GM18520 (cell line): ENCODE results near the gene MTHFSD.

Experiments used
- ATAC-seq: cut with Tn5 transposase; IDR thresholded peaks from one replicate; pipeline ENCODE4 v1.9.1; 2021; ENCODE audit not compliant: unreplicated experiment

The MTHFSD gene

DNA sequence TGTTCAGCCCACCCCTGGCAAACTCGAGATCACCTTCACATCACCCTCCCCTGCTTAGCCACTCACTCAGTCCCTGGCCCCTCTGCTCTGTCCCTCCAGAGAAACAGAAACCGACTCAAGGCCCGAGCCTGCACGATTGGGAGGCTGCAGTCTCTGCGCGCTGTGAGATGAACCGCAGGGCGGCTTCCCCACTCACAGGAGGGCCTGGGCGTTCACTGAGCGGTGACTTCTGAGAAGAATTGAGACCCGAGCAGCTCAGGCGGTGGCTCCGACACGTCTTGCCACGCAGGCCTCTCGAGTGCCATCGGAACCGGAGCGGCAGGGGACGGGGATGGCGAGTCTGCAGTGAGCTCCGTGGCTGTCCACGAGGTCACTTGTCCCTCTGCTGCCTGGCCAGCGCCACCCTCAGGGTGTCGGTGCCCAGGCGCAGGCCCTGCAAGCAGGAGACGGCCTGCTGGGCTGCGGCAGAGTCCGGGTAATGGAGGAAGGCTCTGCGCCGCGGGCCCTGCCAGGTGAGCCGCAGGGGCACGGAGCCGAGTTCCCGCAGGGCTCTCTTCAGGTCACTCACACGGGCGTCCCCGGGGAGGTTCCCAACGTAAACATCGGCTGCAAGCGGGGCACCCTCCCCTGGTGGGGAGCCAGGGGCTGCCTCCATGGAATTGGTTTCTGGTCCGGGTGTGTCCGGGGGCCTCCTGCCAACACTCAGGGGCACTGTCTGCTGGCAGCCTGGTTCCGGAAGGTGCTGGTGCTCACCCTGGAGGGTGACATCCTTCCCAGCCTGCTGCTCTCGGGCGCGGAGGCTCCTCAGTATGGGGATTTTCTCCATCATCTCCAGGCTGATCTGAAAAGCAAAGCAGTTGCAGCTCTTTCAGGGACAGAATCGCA lies 23.2 kb downstream of the MTHFSD start:
- no peak for ATAC-seq

DNA sequence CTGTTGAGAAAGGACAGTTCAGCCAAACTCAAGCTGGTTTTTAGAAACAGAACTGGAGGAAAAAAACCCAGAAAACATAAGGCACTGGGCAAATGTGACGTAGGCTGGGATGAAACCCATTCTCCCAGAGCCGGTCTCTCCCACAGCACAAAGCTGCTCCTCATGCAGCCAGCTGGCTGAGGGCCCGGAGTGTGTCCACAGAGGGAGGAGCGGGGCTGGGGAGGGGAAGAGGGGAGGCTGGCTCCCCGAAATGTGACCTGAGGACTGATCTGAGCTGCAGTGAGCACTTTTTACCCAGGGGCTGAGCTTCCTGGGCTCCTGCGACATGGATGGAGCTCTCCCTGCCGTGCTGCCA lies 23.9 kb downstream of the MTHFSD start:
- ATAC-seq: no peak

DNA sequence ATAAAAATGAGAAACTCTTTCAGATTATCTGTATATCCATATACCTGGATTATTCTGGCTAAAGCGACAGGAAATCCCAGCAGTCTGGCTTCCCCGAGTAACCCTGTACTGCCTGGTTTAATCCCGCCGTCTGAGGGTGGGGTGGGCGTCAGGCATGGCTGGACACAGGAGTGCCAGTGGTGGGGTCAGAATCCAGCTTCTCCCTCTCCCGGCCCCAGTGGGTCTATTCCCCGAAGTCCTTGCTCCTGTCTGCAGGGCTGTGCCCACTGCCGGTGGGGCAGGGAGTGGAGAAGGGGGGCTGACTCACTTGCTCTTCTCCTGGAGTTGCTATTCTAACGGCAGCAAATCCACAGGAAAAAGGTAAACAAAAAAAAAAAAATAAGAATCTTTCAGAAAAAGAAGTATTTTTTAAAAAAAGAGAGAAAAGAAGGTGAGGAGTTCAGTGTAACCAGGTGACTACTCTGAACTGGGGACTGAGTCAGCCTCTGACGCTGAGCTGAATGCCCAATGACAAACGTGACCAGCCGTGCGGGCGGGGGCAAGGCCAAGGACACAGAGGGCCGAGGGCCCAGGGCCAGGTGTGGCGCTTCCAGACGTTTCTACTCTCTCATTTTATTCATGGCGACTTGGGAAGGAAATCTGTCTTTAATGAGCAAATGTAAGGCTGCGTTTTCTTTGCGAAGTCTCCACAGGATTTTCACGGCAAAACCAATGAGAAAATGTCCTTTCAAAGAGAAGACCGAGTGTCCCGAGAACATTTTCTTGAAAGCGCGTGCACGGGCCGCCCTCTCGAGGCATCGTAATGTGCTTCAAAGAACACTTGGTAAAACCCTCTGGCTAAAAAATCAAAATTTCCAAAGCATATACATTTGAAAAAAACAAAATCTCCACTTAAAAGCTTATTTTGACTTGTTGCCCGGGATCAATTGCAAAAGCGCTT lies 24.5 kb downstream of the MTHFSD start:
- no peak for ATAC-seq

DNA sequence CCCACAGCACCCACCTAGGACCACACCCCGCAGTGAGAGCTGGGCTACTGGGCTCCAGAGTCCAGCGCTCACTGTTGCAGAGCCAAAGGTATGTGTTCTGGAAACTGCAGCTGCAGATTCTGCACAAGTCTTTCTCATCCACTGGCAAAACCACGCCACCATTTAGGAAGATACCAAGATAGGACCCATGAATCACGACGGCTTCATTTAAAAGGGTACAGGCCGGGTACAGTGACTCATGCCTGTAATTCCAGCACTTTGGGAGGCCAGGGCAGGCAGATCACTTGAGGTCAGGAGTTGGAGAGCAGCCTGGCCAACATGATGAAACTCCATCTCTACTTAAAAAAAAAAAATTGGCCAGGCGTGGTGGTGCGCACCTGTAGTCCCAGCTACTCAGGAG lies 25.9 kb downstream of the MTHFSD start:
- no peak for ATAC-seq

DNA sequence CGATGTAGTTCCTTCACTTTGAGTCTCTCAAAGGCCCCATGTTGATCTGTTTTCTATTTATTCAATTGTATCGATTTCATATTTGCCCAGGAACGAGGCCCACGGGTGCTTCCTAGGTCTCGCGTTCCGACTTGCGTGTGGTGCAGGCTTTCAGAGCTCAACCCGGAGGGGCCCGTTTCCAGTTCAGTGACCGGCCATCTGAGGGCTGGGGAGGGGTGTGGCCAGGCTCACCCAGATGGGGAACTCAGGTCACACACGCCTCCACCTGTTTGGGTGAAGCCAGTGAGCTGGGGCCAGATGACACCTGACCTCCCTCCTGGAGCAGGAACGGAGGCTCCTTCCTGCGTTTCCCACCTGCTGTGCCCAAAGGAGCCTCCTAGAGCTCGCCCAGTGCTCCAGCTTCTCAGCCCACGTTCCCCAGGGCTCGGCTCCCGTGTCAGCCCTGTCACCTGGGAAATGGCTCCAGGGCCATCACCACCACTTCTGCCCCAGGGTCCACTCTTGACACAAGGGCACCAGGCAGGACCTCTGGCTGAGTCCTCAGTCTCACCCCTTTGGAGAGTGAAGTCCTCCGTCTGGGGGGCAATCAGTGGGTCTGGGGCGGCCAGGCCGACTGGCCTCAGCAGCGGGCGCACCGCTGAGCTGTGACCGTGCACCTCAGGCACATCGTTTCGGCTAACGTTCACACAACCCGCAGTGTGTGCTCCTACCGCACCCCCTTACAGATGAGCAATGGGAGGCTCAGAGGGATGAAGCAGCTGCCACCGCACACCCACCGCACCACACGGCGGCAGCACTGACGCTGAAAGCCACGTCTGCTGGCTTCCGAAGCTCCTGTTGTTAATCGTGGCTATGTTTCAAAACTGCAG lies 26.7 kb downstream of the MTHFSD start:
- ATAC-seq: no peak

DNA sequence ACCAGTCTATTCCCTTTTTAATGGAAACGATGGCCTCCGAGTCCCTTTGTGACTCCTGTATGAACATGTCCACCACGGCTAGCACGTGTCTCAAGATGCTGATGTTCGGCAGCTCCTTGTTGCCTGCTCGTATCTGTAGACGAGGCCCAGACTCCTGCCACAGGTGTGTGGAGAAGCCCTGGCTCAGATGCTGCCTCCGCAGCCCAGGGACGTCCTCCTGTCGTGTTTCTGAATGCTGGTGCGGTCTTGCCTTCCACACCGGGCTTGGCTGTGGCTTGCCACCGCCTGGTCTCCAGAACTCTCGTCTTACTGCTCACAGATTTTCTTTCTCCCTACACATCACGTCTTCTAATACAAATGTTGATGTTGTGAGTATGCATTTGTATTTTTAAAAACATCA lies 27.7 kb downstream of the MTHFSD start:
- no peak for ATAC-seq

DNA sequence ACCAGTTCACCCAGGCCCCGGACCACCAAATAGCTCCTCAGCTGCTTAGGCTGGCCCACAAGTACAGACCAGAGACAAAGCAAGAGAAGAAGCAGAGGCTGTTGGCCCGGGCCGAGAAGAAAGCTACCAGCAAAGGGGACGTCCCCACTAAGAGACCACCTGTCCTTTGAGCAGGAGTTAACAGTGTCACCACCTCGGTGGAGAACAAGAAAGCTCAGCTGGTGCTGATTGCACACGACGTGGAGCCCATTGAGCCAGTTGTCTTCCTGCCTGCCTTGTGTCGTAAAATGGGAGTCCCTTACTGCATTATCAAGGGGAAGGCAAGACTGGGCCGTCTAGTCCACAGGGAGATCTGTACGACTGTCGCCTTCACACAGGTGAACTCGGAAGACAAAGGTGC lies 29.3 kb downstream of the MTHFSD start:
- ATAC-seq: no peak

DNA sequence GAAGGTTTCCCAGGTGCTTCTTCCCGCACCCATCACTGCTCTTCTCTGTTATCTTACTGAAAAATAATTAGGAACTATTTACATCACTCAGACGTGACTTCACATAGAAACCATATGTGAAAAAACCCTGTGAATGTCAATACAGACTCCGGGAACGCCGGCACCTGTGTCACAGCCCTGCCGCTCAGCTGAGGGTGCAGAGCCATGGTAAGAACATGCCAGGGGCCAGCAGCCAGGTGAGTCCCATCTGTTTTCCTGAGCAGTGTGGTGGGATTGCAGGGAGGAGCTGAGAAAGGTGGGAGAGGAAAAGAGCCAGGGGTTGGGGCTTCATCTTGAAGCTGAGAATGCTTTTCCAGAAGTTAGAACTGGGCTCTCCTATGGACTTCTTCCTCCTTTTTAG lies 31.0 kb downstream of the MTHFSD start:
- ATAC-seq: no peak

DNA sequence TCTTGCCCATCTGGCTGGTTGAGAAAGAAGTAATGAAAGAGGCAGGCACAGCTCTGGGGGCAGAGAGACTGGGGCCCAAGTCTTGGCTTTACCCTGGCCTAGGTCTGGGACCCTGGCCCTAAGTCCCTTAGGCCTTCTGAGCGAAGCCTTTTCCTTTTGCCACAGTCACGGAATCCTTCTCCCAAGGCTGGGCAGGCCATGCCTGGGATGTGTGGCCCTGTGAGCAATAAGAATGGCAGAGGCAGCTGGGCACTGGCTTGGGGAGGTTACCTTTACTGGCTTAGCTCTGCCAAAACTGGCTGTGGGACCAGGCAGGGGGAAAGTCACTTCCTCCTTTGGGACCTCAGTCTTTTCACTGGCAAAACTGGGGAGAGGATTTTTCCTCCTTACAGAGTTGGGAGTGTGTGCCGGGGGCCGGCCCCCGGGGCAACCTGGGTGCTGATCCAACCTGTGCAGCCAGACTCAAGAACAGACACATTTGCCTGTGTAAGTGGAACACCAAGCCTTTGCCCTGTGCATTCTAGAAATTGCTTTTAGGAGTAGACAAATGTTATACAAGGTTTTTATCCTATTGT lies 31.8 kb downstream of the MTHFSD start:
- no peak for ATAC-seq

DNA sequence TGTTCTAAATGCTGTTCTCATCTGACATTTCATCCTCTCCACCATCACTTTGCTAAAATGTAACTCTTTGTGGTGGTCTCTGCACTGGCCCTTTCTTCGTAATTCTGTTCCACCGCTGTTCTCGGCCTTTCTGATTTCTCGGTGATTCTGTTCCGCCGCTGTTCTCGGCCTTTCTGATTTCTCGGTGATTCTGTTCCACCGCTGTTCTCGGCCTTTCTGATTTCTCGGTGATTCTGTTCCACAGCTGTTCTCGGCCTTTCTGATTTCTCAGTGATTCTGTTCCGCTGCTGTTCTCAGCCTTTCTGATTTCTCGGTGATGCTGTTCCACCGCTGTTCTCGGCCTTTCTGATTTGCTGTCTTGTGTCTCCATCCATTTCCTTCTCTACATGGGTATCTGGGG lies 32.4 kb downstream of the MTHFSD start:
- ATAC-seq: no peak

DNA sequence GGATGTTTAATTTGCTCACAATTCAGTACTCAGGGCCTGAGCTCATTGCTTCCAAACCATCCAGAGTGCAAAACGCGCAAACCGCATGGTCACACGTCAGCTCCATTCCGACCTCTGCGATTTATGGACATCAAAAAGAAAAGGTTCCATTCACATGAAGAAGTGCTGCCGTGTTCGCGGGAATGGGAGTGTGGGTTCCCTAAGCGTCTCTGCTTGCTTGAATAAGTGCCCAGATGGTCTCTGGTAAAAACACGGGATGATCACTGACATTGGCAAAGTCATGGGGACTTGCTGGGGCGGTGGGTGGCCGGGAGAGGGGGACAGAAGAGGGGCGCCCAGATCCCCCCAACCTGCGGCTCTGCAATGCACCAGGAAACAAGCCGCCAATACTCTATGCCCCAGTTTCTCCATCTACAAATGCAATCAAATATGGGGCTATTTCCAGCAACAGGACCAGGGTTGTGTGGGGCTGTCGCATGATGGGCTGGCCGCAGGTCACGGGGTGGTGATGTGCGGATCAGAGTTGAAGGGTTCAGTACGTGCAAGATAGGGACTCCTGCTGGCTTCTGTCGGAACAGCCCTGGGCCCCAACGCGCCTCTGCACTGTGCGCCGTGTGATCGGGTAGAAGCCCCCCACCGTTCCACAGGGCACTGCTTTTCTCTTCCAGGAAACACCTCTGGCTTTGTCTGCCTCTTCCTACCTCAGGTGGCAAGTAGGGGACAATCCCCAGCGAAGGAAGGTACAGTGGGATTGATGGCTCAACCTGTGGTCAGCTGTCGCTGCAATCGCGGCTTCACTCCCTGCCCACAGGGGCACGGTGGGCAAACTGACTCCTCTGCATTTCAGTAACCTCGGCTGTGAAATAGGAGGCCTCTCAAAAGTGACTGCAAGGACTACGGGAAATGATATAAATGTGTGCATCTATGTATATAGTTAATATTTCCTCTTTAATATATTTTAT lies 33.5 kb downstream of the MTHFSD start:
- ATAC-seq: no peak

DNA sequence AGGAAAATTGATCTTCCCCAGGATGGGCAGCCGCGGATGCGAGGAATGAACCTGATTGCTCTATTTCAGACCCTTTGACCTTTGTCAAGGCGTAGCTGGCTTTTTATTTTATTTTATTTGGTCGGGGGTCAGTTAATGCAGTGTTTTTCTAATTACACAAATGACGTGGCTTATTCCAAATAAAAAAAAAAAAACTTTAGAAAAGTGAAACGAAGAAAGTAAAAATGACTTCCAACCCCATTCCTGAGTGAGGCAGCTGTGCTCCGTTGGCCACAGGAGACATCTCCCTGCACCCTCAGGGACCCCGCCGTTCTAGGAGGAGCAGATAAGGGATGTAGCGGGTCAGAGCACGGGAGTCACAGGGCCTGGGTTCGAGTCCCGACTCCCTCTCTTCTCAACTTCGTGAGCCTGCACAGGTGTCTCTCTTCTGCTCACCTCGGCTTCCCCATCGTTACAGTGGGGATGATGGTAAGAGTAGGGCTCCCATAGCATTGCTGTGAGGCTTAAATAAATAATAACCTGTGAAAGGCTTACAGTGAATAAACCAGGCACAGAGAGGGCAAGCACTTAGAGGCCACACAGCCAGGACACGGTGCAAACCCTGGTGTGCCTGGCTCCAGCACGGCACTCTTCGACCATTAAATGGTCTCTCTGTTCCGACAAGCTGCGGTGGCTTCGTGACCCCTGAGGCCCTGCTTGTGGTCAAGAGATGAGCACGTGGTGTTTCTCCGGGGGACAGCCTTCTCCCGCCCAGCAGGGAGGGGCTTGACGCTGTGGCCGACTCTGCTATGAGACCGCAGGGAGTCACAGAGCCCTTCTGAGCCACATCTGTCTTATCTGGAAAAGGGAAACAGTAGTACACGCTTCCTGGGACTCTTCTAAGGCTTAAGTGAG lies 34.5 kb downstream of the MTHFSD start:
- no peak for ATAC-seq

DNA sequence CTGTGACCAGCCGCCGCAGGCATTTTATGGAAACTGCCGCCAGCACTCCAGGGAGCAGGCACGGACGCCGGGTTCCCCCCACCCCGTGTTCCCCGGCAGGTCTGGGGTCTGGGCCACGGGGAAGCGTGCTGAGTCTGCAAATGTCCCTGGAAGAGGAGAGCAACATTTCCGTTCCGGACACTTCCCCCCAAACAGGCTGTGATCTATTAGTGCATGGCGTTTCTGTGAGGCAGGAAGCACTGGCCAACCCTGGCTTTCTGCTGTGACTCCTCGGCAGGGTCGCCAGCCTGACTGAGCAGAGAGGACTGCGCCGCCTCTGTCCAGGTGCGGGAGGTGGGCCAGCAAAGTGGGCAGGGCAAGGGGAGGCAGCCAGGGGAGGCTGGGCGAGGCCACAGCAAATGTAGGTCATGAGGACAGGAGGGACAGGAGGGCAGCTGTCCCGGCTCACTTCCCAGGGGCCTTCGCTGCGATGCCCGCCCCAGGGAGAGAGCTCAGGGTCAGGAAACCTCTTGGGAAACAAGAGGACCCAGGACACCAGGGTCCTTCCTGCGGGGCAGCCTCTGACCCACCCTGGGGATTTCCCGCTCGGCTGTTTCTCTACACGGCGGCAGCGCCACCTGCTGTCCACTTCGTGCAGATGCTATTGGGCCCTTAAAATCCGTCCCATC lies 35.3 kb downstream of the MTHFSD start:
- no peak for ATAC-seq

DNA sequence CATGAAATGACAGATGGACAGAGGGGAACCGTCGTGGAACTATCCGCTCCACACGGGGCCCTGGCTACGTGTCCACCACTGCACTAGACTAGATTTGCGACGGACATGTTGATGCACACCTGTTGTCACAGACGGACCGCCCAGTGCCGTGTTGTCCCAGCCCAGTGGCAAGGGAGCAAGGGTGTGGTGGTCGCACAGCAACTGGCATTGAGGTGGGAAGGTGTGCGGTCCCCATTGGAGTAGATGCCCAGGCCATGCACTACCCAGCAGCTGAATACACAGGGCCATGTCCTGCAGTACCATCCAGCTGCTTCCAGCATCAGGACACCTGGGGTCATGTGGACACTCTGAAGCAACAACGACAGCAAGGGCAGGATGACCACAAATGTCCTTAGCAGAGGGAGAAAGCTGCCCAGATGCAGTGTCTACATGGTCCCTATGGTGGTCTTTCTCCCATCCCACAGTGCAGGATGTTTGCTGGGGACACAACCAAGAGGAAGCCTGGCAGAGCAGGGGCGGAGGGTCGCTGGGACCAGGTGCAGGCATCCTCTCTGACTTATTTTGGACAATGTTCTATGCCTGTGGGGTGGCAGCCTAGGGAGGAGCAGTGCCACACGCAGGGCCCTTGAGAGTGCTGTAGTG lies 35.9 kb downstream of the MTHFSD start:
- no peak for ATAC-seq

DNA sequence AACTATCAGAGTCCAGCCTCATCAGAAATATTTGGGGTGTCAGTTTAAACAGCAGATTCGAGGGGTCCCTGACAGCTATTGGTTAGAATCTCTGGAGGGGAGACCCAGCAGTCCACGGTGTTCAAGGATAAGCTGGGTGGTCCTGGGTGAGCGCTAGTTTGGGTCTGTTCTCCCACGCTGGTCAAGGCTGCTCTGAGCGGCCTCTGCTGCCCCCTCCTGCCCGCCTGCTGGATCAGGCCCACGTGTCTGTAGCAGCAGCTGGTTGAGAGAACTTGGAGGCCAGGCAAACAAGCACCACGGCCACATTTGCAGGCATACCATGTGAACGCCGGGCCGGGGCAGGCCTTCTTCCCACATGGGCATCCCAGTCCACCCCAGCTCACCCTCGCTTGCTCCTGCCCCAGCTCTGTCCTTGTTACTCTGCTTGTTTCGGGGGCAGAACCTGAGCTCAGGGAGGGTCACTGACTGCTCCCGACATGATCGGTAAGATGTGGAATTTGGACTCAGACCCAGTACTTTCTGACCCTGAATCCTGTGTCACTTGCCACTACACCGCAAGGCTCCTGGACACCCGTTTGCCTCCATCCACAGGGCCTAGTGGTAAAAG lies 37.3 kb downstream of the MTHFSD start:
- no peak for ATAC-seq

DNA sequence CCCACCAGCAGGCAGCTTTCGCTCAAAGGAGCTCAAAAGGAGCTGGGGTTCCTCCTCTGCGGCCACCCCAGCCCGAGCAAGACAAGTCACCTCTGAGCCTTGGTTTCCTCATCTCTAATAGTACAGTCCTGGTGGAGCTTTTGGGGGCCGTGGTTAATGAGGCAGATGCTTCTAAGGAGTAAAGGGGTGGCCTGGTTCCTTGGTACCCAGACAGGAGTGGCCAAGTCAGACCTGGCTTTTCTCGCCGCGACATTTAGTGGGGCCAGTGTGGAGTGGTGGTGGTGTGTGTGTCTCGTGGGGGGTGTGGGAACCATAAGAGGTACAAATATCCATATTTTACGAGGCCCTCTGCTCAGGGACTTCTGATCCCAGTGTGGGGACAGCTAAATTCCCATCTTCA lies 38.0 kb downstream of the MTHFSD start:
- no peak for ATAC-seq

DNA sequence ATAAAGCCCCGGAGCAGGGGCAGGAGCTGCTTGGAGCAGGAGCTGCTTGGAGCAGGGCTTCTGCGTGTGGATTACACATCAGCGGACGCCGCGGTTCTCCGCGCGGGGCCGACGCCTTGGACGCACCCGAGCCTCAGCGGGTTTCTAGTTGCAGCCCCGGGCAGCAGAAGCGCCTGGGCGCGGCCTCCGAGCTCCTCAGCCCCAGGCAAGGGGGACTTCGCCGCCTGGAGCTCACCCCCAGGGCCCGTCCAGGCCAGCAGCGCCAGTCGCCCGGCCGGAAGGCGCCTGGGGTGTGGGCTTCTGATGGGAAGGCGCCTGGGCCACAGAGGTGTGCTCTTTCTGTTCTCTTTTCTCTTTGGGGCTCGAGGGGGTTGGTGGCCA lies 38.4 kb downstream of the MTHFSD start:
- ATAC-seq: no peak
